Hematopoietic multipotent progenitor cell treated with erythropoietin and hydrocortisone succinate and interleukin-3 and kit ligand, for 15 days (in vitro differentiated cells): ENCODE data around the gene TBC1D22A.

Experiments used
- DNase-seq: peaks from one replicate; pipeline ENCODE4 v3.0.0-alpha.2; 2015; ENCODE audit warnings: low spot score

The TBC1D22A gene

GRCh38 chr22:47221840-47222615, 459.6 kb downstream of the TBC1D22A start:
- no peak for DNase-seq
